Peyer's patch (tissue), 4 donors: ENCODE results near the gene SZT2.

ENCODE experiments used
- POLR2A ChIP-seq, 2 donors: fragments of 450-650 bp; IDR thresholded peaks; one replicate each; pipeline ENCODE4 v1.5.1; 2017; ENCODE audit warnings: antibody characterized with exemption in 2 of 2, mild to moderate bottlenecking in 2 of 2, moderate library complexity in 2 of 2
- TF ChIP-seq, protein P1 (sequence below), 6 experiments: fragments of 450-650 bp in 4 of 6; fragments of 200-600 bp in 2 of 6; sonication (generic) in 1 of 6; IDR thresholded peaks; one replicate each; pipeline ENCODE4 v1.5.1; 2017 to 2019; ENCODE audit warnings: antibody characterized with exemption in 6 of 6, mild to moderate bottlenecking in 3 of 6, moderate library complexity in 1 of 6

DNA sequence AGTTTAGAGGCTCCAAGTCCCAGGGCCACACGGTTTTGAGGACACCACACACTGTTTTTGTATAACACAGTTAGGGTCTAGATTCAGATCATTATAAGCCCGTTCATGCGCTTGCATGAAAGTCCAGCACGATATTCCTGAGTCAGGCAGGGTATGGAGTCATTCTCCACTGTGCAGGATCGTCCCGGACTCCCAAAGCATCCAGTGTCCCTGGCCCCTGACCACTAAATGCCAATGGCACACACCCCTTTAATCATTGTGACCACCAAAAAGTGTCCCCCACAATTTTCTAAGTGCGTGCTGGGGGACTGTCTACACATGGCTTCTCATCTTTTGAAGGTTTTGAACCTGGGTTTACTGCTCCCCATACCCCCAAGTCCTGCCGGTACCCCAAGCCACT is 113.8 kb downstream of the SZT2 start:
- TF ChIP-seq, protein P1, sequence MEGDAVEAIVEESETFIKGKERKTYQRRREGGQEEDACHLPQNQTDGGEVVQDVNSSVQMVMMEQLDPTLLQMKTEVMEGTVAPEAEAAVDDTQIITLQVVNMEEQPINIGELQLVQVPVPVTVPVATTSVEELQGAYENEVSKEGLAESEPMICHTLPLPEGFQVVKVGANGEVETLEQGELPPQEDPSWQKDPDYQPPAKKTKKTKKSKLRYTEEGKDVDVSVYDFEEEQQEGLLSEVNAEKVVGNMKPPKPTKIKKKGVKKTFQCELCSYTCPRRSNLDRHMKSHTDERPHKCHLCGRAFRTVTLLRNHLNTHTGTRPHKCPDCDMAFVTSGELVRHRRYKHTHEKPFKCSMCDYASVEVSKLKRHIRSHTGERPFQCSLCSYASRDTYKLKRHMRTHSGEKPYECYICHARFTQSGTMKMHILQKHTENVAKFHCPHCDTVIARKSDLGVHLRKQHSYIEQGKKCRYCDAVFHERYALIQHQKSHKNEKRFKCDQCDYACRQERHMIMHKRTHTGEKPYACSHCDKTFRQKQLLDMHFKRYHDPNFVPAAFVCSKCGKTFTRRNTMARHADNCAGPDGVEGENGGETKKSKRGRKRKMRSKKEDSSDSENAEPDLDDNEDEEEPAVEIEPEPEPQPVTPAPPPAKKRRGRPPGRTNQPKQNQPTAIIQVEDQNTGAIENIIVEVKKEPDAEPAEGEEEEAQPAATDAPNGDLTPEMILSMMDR (IDR thresholded peaks at IDR 0.05) = no peak
- no peak for TF ChIP-seq POLR2A (IDR thresholded peaks at IDR 0.05)
